ENCODE measurements around the gene KLHL13.
"Not testable (repeated sequence)": the region's sequence is repeated elsewhere in the genome, so short reads cannot be mapped to it uniquely, and the experiment has no call there.

Gene KLHL13

DNA sequence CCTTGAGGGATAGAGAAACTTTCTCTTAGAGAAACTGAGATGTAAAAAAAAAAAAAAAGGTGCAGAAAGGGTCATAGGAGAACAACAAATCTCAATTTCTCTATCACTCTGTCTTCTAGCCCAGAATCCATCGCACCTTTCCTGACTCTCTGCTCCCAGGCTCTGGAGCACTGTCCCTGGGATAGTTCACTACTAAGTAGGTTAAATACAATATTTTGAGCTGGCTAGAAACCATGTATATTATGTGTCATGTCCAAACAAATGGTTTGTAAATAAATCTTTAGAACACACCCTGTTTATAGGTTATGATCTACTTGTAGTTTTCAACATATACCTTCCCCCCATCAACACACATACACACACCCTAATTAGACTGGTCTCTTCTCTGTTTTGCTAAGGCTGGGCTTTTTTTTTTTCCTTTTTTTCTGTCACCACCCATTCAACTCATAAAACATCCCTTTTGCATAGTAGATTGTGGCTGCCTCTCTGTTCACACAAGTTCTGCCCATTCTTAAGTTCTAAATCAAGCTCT, 124.4 kb downstream of the KLHL13 start:
- DNase-seq (ENCODE audit: low read depth), result no peak

DNA sequence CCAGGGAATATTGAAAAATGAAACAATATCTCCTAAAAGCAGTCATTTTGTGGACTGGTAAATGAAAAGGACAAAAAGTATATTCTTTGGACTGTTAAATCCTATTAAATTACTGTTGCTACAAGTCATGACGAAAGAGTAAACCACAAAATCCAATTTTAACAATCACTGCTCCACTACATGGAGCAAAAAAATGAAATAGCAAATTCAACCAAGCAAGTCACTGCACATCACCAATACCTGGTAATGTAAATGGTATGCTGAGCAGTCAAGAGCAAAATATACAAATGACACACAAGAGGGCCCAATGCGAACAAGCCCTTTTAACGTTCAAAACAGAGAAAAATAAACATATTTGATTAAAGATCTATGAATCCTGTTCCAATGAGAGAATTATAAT, 126.2 kb downstream of the KLHL13 start:
- peak; percentile 18 for DNase-seq (ENCODE audit: low read depth)

DNA sequence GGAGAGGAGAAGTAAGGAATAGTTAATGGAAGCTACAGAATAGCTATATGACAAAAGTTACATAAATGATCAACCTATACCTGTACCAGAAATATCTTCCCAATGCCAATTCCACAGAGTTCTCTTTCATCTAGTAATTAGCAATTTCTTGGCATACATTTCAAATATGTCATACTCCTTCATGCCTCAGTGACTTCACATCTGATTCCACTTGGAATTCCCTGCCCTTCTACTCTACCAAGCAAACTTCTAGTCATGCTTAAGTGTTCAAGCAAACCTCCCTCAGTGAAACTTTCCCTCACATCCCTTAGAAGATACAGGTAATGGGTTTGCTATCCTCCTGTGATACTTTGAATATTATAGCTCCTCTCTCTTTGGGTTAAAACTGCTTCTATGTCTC, 127.1 kb downstream of the KLHL13 start:
- no peak for DNase-seq (ENCODE audit: low read depth)

DNA sequence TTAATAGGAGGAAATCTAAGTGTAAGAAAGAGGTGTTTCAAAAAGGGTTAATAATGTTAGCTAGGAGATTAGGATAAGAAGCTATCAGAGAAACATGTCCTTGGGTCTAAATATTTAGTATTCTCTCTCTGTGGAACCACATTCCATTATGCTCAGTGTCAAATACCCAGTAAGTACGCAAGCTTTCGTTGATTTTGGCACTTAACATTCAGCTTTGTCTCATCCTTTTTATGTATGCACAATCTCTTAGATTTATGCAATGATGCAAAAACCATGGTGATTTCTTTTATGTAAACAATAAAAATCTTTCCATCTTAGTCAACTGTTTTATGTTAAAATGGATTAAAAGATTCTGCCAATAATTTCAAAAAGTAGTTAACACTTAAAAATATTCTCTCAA, 129.2 kb downstream of the KLHL13 start:
- DNase-seq (ENCODE audit: low read depth), result peak; percentile 27

DNA sequence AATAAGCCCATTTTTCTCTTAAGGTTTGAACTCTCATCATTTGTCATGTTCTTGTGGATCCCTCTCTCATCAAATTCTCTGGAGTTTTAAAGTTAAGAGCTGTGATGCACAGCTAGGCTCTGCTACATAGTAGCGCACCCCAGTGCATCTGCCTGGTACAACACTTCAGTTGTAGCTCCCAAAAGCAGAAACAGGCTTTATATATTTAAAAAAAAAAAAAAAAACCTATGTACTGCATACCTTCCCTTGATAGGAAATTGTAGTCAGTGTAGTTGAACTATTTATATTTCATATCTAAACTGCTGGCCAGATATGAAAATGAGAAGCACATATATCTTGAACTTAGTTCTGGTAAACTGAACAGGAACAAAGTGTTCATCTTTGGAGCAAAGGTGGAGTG, 131.4 kb downstream of the KLHL13 start:
- no peak for DNase-seq (ENCODE audit: low read depth)

DNA sequence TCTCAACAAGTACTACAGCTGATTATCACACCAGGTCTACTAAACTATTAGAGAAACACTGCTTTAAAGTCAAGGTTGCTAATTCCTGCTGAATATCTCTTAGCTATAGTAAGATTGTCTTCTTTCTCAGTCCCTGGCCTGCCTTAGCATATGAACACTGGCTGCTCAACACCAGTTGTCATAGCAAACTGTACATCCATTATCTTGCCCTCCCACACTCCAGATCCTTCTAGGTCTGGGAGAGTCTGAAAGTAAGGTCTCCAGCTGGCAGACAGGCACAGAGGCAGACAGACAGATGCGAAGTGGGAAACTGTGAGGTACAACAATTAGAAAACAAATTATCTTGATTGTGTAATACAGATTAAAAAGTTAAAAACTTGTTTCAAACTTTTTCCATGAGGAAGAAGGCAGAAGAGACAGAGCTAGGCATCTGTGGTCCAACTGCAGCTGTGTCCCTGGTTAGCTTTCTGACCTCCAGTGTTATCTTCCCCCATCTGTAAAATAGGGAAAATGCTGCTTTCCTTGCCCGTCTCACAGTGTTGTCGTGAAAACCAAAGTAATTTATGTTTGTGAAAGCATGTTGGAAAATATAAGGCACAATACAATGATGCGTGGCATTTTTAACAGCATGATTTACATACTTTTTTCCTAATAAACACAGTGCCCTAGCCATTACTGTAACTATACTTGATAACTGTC, 133.8 kb downstream of the KLHL13 start:
- DNase-seq (ENCODE audit: low read depth), result no peak

DNA sequence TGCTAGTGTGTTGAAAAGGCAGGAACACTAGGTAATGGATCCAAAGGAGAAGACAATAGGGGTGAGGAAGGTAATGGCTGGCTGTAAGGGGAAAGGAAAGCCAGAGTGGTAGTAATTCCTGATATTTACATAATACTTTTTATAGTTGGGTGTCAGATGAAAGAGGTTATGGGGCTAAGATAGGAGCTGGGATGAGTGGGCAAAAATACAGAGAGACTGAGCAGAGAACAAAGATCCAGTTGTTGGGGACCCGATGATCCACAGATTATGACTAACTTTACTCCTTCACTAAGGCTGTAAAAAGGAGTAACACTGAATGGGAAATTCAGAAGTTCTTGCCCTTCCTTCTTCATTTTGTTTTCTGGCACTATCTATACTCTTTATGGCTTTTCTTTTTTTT, 138.2 kb downstream of the KLHL13 start:
- DNase-seq (ENCODE audit: low read depth), result no peak

DNA sequence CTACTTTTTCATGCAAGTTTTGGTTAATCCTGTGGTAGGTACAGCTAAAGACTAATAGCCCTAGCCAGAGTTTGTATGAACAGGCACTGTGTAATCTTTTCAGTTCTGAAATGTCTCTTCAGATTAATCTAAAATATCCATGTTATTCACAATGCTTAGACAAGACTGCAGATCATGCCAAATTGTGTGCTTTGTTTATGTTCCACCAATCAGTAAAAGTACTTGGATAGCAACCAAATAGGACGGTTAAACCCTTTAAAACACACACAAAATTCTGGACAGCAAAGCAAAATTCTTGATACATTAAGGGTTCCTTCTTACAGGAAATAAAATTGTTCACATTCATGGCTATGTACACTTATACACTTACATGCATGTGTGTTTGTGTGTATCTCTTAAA, 139.1 kb downstream of the KLHL13 start:
- no peak for DNase-seq (ENCODE audit: low read depth)

DNA sequence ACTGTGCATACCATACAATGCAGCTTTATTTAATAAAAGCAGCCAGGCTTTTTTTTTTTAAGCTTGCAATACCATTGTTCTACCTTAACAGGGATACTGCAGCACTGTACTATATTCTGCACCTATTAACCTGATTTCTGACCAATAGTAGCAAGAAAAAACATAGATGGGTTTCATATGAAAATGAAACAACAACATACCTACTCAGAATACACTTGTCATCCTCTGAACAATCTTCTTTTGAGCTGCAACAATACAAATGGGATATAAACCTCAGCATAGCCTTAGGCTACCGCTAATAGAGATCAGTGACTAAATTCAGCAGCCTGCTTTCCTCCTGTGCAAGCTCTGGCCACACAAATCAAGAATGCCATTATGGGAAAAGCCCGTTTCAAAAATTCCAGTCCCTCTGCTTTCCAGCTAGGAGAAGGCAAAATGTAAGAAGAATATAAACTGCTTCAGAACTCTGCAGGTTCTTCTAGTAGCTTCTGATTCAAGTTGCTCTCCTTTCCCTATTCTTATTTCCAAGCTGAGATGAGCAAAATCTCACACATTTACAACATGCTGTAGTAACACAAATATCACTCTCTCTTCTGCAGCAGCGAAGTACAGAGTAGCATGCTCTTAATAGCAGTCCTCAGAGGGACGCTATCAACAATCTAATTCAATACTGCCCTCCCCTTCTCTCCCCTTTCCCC, 143.4 kb downstream of the KLHL13 start:
- DNase-seq (ENCODE audit: low read depth), result no peak

DNA sequence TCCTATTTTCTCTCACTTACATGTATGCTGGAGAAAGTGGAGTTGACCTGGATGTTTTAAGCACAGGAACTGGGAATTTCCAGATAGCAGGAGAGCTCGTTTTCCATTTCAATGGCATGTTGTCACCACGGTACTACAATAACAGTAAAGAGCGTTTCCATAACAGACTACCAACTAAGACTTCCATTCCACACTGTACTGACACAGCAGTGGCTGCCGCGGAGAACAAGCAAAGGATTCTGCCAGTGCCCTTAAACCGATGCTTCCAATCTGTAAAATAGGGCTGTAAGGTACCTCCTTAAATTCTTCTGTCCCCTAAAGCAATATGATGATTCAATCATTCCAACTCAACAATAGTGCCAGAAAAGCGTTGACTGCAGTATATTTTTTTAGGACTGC, 143.9 kb downstream of the KLHL13 start:
- DNase-seq (ENCODE audit: low read depth), result no peak

DNA sequence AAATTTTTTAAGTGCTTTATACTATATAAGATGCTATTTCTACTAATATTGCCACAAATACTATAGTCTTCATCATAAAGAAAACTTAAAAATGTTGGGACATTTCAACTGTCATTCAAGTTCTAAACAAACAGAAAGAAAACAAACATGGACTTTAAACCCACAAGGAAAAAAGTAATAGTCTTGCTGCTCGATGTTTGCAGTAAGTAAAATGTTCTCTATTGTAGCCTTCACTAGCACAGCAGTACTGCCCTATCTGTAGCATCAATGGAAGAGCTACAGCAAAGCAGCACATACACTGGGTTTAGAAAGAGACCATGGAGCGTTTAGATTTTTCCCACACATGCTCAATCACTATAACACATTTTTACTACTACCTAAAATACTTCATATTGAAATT, 146.8 kb downstream of the KLHL13 start:
- DNase-seq (ENCODE audit: low read depth), result no peak

DNA sequence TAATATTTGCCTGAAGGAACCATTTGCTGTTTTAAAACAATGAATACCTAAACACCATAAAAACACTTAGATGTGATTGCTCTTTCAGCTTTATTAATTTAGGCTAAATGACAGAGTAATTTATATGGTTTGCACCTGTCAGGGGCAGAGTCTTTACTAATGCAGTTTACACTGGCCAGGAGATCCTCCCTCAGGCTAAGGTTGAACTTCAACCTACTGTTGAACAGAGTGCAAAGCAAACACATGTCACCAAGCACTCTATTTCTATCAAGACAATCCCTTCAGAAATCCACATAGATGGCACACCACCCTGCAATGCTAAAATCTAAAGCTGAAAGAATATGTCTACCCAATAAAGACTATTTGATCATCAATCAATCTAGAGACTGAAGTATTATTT, 147.3 kb downstream of the KLHL13 start:
- DNase-seq (ENCODE audit: low read depth), result no peak

DNA sequence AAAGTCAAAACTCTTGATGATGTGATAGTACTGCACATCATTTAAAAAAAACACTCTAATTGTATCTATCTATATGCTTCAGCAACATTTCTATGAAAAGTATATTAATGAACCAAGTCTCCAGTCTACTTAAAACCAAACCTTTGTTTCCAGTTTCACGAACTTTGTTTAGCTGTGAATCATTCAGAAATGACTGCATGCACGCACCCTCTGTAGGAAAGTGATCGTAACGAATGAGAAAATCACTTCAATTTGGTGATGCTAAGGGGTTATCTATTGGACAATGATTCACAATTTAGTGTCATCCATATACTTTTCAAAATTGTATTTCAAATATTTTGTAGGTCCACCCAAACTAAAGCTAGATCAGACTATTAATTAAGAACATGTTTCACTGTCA, 157.6 kb downstream of the KLHL13 start:
- no peak for DNase-seq (ENCODE audit: low read depth)

DNA sequence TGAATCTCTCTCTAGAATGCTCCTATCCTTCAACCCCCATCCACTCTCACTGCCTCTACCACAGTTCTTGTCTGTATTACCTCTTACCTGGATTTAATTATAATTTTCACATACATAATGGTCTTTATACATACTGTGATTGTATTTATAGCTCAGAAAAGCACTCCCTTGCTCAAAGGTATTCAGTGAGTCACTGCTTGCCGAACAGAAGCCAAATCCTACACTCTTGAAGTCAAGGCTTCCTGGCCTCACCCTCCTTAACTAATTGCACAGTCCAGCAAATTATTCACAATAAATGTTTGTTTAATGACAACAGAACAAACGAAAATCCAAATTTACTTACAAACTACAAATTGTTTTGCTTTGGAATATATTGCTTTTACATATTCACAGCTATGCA, 159.5 kb downstream of the KLHL13 start:
- DNase-seq (ENCODE audit: low read depth), result no peak

DNA sequence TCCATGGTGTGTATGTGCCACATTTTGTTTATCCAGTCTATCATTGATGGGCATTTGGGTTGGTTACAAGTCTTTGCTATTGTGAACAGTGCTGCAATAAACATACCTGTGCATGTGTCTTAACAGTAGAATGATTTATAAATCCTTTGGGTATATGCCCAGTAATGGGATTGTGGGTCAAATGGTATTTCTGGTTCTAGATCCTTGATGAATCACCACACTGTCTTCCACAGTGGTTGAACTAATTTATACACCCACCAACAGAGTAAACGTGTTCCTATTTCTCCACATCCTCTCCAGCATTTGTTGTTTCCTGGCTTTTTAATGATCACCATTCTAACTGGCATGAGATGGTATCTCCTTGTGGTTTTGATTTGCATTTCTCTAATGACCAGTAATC, 177.3 kb downstream of the KLHL13 start:
- not testable (repeated sequence) for DNase-seq (ENCODE audit: low read depth)

DNA sequence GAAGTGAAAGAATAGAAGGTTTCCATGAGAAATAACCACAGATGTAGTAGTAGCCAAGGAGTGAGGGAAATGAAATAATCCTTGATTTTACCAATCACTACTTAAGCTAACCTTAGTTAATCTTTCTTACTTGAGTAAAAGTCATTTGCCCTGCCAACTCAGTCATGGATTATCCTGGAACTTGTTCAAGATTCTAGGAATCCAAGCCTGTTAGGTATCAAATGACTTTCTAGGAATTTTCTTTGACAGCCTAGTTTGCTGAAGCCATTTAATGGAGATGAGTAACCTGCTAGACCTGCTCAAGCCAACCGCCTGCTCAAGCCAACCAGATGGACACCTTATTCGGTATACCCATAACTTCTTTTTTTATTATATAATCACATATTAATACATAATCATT, 180.5 kb downstream of the KLHL13 start:
- DNase-seq (ENCODE audit: low read depth), result no peak

DNA sequence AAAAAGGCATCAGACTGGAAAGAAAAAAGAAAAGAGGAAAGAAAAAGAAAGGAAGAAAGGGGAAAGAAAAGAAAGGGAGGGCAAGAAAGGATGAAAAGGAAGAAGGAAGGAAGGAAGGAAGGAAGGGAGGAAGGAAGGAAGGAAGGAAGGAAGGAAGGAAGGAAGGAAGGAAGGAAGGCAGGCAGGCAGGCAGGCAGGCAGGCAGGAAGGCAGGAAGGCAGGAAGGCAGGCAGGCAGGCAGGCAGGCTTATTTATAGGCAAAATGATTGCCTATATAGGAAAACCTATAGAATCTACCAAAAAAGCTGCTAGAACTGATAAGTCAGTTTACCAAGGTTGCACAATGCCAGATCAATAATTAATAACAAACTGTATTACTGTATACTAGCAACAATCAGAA, 186.5 kb downstream of the KLHL13 start:
- not testable (repeated sequence) for DNase-seq (ENCODE audit: low read depth)

DNA sequence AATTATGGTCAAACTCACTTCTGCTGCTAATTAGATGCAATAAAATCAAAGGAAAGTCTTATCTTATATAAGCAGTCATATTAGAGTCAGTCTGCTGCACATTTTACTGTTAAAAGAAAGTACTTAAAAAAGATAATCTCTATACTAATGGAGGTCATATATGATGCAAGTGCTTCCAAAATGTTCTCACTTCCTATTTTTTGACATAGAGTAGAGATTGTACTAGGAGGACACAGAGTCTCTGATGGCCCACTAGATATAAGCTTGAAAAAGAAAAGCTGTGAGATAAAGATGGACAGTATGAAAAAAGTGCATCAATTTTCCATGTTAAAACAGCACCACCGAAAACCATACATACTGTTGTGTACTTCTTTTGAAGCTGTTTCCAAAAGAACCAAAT, 196.9 kb downstream of the KLHL13 start:
- no peak for DNase-seq (ENCODE audit: low read depth)

DNA sequence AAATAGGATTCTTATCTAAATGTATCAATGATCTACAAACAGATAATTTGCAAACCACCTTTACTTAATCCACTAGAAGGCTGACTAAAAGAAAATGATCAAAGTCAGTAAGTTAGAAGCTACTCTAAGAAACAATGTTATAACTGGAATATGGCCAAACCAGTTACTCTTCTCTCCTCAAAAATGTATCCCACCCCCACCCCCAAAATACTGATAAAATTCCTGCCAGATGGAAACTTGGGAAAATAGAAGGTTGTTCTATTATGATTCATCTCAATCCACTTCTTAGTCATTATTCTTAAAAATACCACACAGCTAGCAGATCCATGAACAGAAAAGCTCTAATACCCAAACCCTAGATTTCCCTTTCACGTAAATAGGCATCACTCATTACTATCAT, 206.4 kb downstream of the KLHL13 start:
- no peak for DNase-seq (ENCODE audit: low read depth)

DNA sequence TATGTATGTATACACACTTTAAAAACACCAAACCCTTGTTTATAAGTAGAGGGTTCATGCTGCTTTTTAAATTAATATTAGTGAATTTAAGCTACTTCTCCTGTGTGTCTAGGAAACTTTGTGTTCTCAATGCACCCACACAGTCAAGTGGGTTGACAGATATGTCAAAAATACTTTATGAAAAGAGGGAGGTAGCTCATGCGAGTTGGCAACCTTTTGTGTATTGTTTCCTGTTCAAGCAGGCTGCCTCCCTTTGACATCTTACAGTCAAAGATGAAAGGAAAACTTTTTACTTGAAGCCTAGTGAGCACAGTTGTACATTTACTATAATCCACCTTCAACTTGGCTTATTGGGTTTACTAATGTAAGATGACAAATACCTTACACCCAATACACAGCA, 218.4 kb downstream of the KLHL13 start:
- DNase-seq (ENCODE audit: low read depth), result no peak

DNA sequence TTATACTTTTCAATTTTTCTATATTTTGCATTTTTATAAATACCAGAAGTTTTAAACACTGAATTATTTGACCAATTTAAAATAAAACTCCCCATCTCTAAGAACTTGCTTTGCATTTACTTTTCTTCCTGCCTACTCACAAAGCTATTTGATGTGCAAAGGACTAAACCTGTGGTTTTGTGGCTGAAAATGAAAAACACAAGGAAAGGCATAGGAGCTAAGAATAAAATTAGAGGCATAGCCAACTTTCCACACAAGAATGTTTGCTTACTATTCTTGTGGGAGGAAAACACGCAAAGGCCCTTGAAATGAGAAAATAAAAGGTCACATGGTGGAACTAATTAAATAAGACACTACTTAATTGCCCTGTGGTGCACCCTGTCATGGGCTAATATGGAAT, 221.2 kb downstream of the KLHL13 start:
- DNase-seq (ENCODE audit: low read depth), result peak; percentile 3

DNA sequence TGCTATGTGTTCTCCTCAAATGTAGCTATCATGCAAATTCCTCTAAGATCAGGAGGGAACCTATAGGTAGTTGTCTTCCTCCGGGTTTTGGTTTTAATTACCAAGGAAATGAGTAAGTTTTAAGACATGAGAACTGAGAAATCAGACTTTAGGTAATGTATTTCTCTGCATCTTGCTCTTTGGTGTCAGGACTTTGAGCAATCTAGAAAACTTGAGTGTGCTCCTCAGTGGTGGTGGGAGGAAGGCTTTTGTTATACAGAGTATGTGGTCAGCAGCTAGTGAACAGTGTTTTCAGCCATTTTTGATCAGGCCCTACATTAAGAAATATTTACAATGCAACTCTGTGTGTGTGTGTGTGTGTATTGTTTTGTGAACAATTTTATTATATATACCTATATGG, 224.1 kb downstream of the KLHL13 start:
- DNase-seq (ENCODE audit: low read depth), result no peak

DNA sequence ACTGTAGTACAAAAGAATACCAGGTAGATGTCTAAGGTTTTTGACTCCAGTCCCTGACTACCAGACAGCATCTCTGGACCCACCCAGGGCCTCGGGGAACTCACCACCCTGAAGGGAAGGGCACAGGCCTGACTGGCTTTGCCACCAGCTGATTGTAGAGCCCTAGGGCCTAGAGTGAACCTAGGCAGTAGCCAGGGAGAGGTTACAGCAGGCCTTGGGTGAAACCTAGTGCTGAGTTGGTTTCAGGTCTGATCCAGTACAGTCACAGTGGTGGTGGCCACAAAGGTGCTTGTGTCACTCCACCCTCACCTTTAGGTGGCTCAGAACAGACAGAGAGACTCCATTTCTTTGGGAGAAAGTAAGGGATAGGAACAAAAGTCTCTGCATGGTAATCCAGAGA, 244.8 kb downstream of the KLHL13 start:
- DNase-seq (ENCODE audit: low read depth), result no peak

DNA sequence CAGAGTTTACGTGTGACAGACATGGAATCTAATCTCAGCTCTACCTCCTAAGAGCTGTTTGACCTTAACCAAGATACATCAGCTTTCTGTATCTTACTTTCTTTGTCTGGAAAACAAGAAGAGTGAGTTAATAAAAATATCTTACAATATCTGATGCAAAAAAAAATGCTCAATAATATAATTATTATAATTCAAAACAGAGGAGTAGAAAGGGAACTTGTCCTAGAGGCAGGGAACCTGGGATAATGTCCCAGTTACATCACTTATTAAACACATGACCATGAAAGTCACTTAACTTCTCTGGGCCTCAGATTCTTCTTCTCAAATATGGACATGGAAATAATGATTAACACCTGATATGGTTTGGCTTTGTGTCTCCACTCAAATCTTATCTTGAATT, 256.1 kb downstream of the KLHL13 start:
- DNase-seq (ENCODE audit: low read depth), result no peak
